Measurements from ENCODE around the gene UCN3. TPM values are rescaled to one million over a fixed set of nuclear protein-coding genes. Genes with fewer than 3 reads are reported as not detected.

Gene UCN3
- polyA plus RNA-seq, 2 of the 4 experiments (the other 2 are of a cell fraction) = not detected

GRCh38 chr10:5395168-5395567 lies 30.4 kb downstream of the UCN3 start:
- peaks cover 36% of the 10 kb centered on the region for H3K9me3 ChIP-seq
- no peak overlapping the region for H3K4me2 ChIP-seq
- WGBS (ENCODE audit: missing lambda C conversion rate) = 81% methylated on average over 18 of the region's 18 CpGs
- CTCF ChIA-PET = interaction anchor here (1.1 to 1.5 kb wide), 3 partner anchors 12 to 580 kb away, joined by 3 to 5 read pairs (median 4); partner anchors contain the start of gene AKR1C3
- DNase-seq (ENCODE audit: low read depth in 1 of 2, low spot score in 1 of 2) = no peak
- H3K27ac ChIP-seq = no peak overlapping the region
- no peak overlapping the region for H3K4me3 ChIP-seq
- FAIRE-seq = no peak
- POLR2A ChIA-PET = no interaction called here
- no peaks in the 10 kb centered on the region for H3K4me1 ChIP-seq
- no peak for TF ChIP-seq CEBPB (IDR thresholded peaks at IDR 0.05)
- no peak for ATAC-seq

- Histone ChIP-seq H3K9me3 (peaks cover 21% of the 10 kb centered on the region), H3K4me3 (no peak overlapping the region), H3K27ac (no peak overlapping the region), H3K4me1 (no peaks in the 10 kb centered on the region), H3K4me2 (no peak overlapping the region)
- TF ChIP-seq SREBF2 (IDR thresholded peaks at IDR 0.05) (no peak), KDM1A (IDR thresholded peaks at IDR 0.05; ENCODE audit: low read depth) (no peak), HDAC2 (IDR thresholded peaks at IDR 0.05) (no peak), TP53 (CRISPR knock-in tag; IDR thresholded peaks at IDR 0.05) (no peak)
- ATAC-seq = no peak
- POLR2A ChIA-PET = no interaction called here
- CTCF ChIA-PET = interaction anchor here (1.4 to 4.8 kb wide), 4 partner anchors 10 to 547 kb away, joined by 4 to 17 read pairs (median 4); no protein-coding TSS in a partner anchor
- no peak for FAIRE-seq
- no peak for DNase-seq (ENCODE audit: low read depth in 1 of 2, low spot score in 1 of 2)
- 83% methylated on average over 12 of the region's 12 CpGs for WGBS (ENCODE audit: missing lambda C conversion rate)
Measured at GRCh38 chr10:5396556-5397300, 32.0 kb downstream of the UCN3 start.

- no peak overlapping the region for H3K4me2 ChIP-seq
- 55% methylated on average over 6 of the region's 6 CpGs for WGBS (ENCODE audit: missing lambda C conversion rate)
- H3K9me3 ChIP-seq = no peaks in the 10 kb centered on the region
- FAIRE-seq (no peak), ATAC-seq (no peak), DNase-seq (ENCODE audit: low read depth in 1 of 2, low spot score in 1 of 2) (no peak)
- no peak overlapping the region for H3K4me3 ChIP-seq
- ChIA-PET CTCF (interaction anchor here (1.0 to 4.8 kb wide), 6 partner anchors 15 to 584 kb away, joined by 3 to 17 read pairs (median 4); no protein-coding TSS in a partner anchor), POLR2A (no interaction called here)
- H3K27ac ChIP-seq = no peak overlapping the region
- TF ChIP-seq POLR2AphosphoS2 (conservative IDR thresholded peaks at IDR 0.05; ENCODE audit: low read length) = no peak
- TF ChIP-seq ATOH8 (CRISPR knock-in tag; IDR thresholded peaks at IDR 0.05; ENCODE audit: low read depth) = no peak
- TF ChIP-seq RARB (CRISPR knock-in tag; IDR thresholded peaks at IDR 0.05) = no peak
- TF ChIP-seq HOXA7 (CRISPR knock-in tag; IDR thresholded peaks at IDR 0.05) = no peak
- no peak for TF ChIP-seq HES2 (IDR thresholded peaks at IDR 0.05)
- H3K4me1 ChIP-seq = no peaks in the 10 kb centered on the region
Measured at GRCh38 chr10:5399332-5399731, 34.6 kb downstream of the UCN3 start.

- Histone ChIP-seq H3K9me3 (no peaks in the 10 kb centered on the region), H3K4me1 (no peaks in the 10 kb centered on the region), H3K27ac (no peak overlapping the region), H3K4me2 (no peak overlapping the region), H3K4me3 (no peak overlapping the region)
- CTCF ChIA-PET = interaction anchor here (0.6 to 4.8 kb wide), 5 partner anchors 34 to 585 kb away, joined by 3 to 17 read pairs (median 3); no protein-coding TSS in a partner anchor
- ATAC-seq (no peak), FAIRE-seq (no peak), DNase-seq (ENCODE audit: low read depth in 1 of 2, low spot score in 1 of 2) (no peak)
- WGBS (ENCODE audit: missing lambda C conversion rate) = 85% methylated on average over 9 of the region's 9 CpGs
- POLR2A ChIA-PET = no interaction called here
- no peak for TF ChIP-seq RARB (CRISPR knock-in tag; IDR thresholded peaks at IDR 0.05)
- TF ChIP-seq KDM5A (IDR thresholded peaks at IDR 0.05) = no peak
- no peak for TF ChIP-seq PHF8 (IDR thresholded peaks at IDR 0.05; ENCODE audit: borderline replicate concordance, low read depth)
- no peak for TF ChIP-seq EHMT2 (IDR thresholded peaks at IDR 0.05; ENCODE audit: low read depth)
- TF ChIP-seq BHLHE40 (IDR thresholded peaks at IDR 0.05; ENCODE audit: low read depth, low read length) = no peak
- TF ChIP-seq HES2 (IDR thresholded peaks at IDR 0.05) = no peak
- TF ChIP-seq ELK1 (IDR thresholded peaks at IDR 0.05; ENCODE audit: low read depth, low read length) = no peak
- no peak for TF ChIP-seq CBX2 (IDR thresholded peaks at IDR 0.05; ENCODE audit: borderline replicate concordance, low read depth)
- no peak for TF ChIP-seq REST (IDR thresholded peaks at IDR 0.05)
- no peak for TF ChIP-seq CEBPB (IDR thresholded peaks at IDR 0.05)
- TF ChIP-seq ESRRA (IDR thresholded peaks at IDR 0.05; ENCODE audit: borderline replicate concordance, low read length) = no peak
- no peak for TF ChIP-seq CHD2 (IDR thresholded peaks at IDR 0.05; ENCODE audit: low read length, partially characterized antibody)
- no peak for TF ChIP-seq ZFP36 (IDR thresholded peaks at IDR 0.05; ENCODE audit: borderline replicate concordance, partially characterized antibody)
- no peak for TF ChIP-seq JUNB (IDR thresholded peaks at IDR 0.05)
- no peak for TF ChIP-seq ZSCAN20 (CRISPR knock-in tag; IDR thresholded peaks at IDR 0.05)
- TF ChIP-seq SREBF2 (IDR thresholded peaks at IDR 0.05) = no peak
Measured at GRCh38 chr10:5400468-5401240, 35.9 kb downstream of the UCN3 start.
